Lower leg skin (tissue), 3 donors: ENCODE data around the gene TAPBPL.
"Not testable (repeated sequence)": the region's sequence is repeated elsewhere in the genome, so short reads cannot be mapped to it uniquely, and the experiment has no call there.

Experiments
- CTCF ChIP-seq, 3 donors: fragments of 450-650 bp; IDR thresholded peaks; one replicate each; pipeline ENCODE4 v1.5.1; 2016; ENCODE audit warnings: antibody characterized with exemption in 3 of 3, mild to moderate bottlenecking in 3 of 3, moderate library complexity in 2 of 3
- POLR2A ChIP-seq, 2 donors: fragments of 450-650 bp; IDR thresholded peaks; one replicate each; pipeline ENCODE4 v1.6.1; 2016 to 2017; ENCODE audit warnings: antibody characterized with exemption in 2 of 2, mild to moderate bottlenecking in 1 of 2, moderate library complexity in 1 of 2

- not testable (repeated sequence) for TF ChIP-seq CTCF, POLR2A (IDR thresholded peaks at IDR 0.05)
Observed at GRCh38 chr12:6490673-6491072, 38.8 kb downstream of the TAPBPL start.
